Activated naive CD8-positive, alpha-beta T cell treated with anti-CD3 and anti-CD28 coated beads, Interleukin-2, amount 50 U/mL, for 16 hours (primary cell): ENCODE data around the gene RIOK1.

Experiments
- DNase-seq: peaks from one replicate; pipeline ENCODE4 v3.0.0-alpha.2; 2020; ENCODE audit warnings: low read depth, low spot score

Gene RIOK1

DNA sequence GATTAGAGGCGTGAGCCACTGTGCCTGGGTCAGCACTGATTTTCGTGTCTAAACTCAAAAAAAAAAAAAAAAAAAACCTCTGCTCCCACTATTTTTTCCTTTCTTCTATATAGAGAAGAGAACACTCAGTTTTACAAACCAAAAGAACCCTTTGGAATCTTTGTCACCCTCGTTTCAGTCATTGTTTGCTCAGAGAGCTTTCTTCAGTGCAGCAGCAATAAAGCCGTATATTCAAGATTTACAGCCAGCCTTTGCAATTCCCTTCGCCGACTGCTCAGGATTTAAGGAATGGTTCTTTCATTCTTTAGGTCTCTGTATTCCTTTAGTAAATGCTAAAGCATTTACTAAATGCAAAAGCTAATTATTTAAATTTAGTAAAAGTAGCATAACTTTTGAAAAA is 20.1 kb downstream of the RIOK1 start:
- DNase-seq, result no peak

GRCh38 chr6:7410851-7411250 is 21.2 kb downstream of the RIOK1 start:
- DNase-seq, result no peak

DNA sequence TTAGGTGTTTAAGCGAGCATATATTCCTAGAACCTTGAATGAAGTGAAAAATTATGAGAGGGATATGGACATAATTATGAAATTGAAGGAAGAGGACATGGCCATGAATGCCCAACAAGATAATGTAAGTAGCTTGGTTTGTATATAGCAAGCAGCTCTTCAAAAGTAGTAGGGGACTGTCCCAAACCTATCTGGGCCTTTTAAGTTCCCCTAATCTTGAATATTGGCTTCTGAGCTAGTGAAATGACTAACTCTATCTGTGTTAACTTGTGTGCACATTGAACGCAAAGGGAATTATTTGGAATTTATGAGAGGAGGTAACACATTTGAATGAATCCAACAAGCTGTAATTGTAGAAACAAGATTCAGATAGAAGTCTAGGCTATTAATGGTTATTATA is 21.7 kb downstream of the RIOK1 start:
- DNase-seq, result no peak

- DNase-seq, result no peak
Measured at GRCh38 chr6:7413151-7413823, 23.7 kb downstream of the RIOK1 start.

GRCh38 chr6:7414811-7415210 is 25.2 kb downstream of the RIOK1 start:
- DNase-seq, result no peak

DNA sequence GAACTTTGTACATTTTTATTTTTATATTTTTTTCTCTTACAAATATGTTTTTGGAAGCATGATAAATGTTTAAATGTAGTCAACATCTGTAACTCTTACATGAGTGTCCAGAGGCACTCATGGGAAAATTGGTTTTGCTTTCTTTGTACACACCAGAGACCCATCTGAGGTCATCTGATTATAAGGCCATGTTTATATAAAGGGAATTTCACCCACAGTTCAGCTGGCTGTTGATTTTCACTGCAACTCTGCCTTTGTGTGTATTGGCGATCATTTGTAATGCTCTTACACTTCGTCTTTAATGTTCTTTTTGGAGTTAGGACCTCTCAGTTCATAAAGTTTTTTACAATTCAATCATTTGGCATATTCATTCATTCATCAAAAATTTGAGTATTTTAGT is 28.1 kb downstream of the RIOK1 start:
- no peak for DNase-seq

- no peak for DNase-seq
Measured at GRCh38 chr6:7418238-7418905, 28.8 kb downstream of the RIOK1 start.

DNA sequence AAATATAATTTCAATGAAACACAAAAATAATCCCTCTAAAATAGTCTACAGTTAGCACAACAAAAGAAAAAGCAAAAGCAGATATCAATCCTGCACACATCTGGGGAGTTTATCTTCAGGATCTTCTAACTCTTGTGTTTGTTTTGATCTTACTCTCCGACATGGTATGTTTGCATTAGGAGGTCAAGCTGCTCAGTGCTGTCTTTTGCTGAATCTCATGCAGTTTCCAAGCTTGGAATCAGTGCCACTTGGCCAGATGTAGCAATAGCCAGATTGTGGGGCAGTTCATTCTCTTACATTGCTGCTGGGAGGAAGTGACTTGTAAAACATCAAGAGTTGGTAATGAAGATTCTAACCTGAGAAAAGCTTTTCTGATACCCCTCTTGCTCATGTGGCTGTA is 29.5 kb downstream of the RIOK1 start:
- DNase-seq, result no peak

DNA sequence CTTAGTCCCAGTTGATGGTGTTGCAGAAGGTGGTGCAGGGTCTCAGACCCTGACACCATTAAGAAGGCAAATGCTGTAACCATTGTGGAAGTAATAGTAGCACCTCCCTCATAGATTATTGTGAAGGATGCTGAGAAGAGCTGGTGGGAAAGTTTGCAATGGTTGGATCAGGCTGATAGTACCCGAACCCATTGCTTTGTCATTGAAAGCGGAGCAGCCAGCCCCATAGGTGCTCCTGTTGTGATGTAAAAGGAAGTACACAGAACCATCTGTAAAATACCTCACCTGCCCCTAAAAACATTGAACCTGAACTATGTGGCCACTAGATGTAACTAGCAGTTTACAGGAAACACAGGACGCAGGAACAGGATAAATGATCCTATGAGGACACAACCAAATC is 31.5 kb downstream of the RIOK1 start:
- no peak for DNase-seq

- DNase-seq, result no peak
Measured at GRCh38 chr6:7424058-7424457, 34.5 kb downstream of the RIOK1 start.

GRCh38 chr6:7424967-7425807 is 35.6 kb downstream of the RIOK1 start:
- no peak for DNase-seq

GRCh38 chr6:7425808-7426190 is 36.2 kb downstream of the RIOK1 start:
- no peak for DNase-seq

GRCh38 chr6:7426447-7427169 is 37.0 kb downstream of the RIOK1 start:
- no peak for DNase-seq

GRCh38 chr6:7431313-7431673 is 41.7 kb downstream of the RIOK1 start:
- no peak for DNase-seq

DNA sequence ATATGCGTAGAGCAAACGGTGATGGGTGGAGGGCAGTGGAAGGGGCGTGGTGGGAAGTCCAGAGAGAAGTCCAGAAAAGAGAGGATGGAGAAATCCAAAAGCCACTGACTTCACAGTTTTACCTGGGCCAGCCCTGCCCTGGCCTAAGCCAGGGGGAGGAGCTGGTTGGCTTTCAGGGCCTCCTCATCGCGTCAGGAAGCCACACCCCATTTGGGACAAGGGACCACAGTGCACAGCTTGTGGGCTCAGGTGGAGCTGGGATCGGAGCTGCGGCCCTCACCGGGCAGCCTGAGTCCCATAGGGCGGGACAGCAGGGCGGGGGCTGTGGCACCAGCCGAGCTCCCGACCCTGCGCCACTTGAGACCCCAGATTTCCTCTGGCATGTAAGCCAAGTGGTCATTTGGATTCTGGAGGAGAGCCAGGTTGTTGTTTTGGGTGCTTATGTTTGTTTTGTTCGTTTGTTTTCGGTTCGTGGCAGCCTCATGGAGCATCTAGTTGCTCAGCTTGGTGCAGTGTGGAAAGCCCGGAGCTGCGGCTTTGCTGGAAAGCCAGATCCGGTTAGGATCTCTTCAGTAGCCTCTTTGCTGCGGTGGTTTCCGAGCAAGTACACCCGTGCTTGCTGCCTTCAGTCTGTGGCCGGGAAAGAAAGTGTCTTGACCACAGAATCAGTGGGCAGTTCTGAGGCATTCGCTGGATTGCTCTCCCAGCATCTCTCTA is 42.2 kb downstream of the RIOK1 start:
- DNase-seq, result no peak

- DNase-seq, result no peak
Measured at GRCh38 chr6:7432391-7433120, 42.9 kb downstream of the RIOK1 start.

DNA sequence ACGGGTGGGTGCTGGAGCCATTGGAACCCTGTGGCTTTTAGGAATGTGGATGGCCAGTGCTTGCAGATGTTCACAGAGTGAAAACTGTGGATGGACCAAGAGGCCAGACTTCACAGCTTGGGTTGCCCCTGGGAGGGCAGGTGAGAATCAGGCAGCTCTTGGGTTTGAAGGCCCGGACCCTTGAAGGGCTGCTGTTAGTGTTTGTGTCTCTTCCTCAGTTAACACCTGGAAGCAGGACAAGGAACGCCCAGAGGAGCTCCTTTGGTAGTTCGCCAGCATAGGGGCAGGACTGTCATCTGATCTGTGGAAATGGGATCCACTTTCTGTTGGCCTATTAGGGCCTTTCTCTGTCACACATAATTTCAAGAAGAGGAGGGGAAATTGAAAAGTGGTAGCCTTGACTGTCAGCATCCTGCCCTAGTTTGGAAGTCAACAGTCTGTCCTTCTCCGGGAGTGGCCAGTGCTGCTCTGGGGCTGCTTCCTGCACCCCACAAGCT is 43.6 kb downstream of the RIOK1 start:
- DNase-seq, result no peak

DNA sequence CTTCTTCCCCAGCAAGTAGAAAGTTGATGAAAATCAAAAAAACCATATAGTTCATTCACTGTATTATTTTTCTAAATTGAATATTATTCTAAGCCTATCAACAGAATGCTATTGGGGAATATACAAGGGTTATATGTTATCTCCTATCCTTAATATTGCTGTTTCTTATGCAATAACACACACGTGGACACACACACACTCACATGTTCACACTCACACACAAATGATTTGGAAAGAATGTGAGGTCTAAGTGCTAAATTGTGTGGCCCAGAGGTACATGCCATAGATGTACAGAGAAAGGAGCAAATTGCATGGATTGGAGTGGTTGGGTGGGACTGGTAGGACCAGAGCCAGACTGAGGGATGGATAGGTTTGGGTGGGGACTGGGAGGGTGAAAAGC is 45.1 kb downstream of the RIOK1 start:
- DNase-seq, result no peak

GRCh38 chr6:7438011-7438410 is 48.4 kb downstream of the RIOK1 start:
- no peak for DNase-seq

- DNase-seq, result no peak
Measured at GRCh38 chr6:7439228-7439627, 49.6 kb downstream of the RIOK1 start.

DNA sequence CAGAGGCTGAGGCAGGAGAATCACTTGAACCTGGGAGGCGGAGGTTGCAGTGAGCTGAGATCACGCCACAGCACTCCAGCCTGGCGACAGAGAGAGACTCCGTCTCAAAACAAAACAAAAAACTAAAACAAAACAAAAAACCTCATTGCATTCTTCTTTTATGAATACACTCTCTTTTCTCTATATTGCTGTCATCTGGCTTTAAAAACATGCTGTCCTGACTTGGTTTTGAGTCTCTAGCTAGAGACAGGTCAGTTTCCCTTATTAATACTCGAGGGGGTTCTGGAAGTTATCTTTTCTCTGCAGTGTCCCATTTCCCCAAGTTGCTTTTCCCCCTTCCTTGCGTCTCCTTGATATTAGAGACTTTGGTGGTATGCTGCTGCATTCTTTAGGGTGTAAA is 50.9 kb downstream of the RIOK1 start:
- DNase-seq, result no peak
